Measurements from ENCODE around the gene CELSR1.

CELSR1 gene

DNA sequence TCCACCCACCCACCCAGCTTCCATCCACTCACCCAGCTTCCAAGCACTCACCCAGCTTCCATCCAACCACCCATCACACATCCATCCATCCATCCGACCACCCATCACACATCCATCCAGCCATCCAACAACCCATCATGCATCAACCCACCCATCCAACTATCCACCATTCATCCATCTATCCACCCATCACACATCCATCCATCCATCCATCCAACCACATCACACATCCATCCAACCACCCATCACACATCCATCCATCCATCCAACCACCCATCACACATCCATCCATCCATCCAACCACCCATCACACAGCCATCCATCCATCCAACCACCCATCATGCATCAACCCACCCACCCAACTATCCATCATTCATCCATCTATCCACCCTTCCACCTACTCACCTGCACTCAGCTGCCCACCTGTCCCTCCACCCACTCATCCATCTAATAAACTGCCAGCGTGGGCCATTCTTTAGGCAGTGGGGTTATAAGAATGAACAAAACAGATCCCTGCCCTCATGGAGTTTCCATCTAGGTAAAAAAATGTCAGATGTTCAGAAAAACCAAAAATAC is 88.2 kb downstream of the CELSR1 start:
- in situ Hi-C loops (cut with MboI; ENCODE audit: low pct_unique_long_range_greater_than_20kb, low sequenced_read_pairs, unreplicated experiment): no loop called here
- TF ChIP-seq, protein P1, sequence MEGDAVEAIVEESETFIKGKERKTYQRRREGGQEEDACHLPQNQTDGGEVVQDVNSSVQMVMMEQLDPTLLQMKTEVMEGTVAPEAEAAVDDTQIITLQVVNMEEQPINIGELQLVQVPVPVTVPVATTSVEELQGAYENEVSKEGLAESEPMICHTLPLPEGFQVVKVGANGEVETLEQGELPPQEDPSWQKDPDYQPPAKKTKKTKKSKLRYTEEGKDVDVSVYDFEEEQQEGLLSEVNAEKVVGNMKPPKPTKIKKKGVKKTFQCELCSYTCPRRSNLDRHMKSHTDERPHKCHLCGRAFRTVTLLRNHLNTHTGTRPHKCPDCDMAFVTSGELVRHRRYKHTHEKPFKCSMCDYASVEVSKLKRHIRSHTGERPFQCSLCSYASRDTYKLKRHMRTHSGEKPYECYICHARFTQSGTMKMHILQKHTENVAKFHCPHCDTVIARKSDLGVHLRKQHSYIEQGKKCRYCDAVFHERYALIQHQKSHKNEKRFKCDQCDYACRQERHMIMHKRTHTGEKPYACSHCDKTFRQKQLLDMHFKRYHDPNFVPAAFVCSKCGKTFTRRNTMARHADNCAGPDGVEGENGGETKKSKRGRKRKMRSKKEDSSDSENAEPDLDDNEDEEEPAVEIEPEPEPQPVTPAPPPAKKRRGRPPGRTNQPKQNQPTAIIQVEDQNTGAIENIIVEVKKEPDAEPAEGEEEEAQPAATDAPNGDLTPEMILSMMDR (IDR thresholded peaks at IDR 0.05; ENCODE audit: extremely low read depth, insufficient read depth, missing control alignments): no peak
- DNase-seq (ENCODE audit: low spot score): no peak

DNA sequence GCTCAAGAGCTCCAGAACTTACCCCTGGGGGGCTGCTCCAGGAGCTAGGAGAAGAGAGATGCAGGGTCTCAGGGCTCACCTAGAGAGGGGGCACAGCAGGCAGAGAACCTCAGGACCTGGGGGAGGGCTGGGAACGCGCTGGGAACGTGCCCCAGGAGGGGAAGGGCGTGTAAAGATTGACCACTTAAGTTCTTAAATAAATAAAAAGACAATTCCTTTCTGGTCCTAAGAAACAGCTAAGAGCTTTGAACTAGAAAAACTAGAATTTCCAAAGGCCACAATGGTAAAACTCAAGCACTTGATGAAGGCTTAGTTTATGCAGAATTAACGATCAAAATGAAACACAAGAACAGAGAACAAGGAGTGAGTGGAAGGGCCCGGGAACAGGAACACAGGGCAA is 89.1 kb downstream of the CELSR1 start:
- in situ Hi-C loops (cut with MboI; ENCODE audit: low pct_unique_long_range_greater_than_20kb, low sequenced_read_pairs, unreplicated experiment): no loop called here
- TF ChIP-seq, protein P1 (IDR thresholded peaks at IDR 0.05; ENCODE audit: extremely low read depth, insufficient read depth, missing control alignments): no peak
- DNase-seq (ENCODE audit: low spot score): no peak

DNA sequence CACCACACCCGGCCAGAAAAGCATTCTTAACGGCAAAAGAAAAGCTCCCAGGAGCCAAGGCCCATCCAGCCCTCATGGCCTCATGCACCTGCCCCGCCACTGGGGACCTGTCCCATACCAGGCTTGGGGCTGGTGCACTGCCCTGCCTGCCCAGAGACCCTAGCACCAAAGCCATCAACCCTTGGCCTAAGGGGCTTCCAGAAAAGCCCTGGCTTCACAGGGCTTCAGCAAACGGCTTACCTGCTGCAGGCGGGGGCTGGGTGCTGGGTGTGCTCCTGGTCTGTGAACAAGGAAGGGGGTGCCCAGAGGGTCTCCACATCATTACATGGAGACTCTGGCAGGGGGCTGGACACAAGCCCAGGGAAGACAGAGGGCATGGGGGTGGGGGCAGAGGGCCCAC is 89.5 kb downstream of the CELSR1 start:
- in situ Hi-C loops (cut with MboI; ENCODE audit: low pct_unique_long_range_greater_than_20kb, low sequenced_read_pairs, unreplicated experiment): no loop called here
- DNase-seq (ENCODE audit: low spot score): no peak
- TF ChIP-seq, protein P1 (IDR thresholded peaks at IDR 0.05; ENCODE audit: extremely low read depth, insufficient read depth, missing control alignments): no peak

DNA sequence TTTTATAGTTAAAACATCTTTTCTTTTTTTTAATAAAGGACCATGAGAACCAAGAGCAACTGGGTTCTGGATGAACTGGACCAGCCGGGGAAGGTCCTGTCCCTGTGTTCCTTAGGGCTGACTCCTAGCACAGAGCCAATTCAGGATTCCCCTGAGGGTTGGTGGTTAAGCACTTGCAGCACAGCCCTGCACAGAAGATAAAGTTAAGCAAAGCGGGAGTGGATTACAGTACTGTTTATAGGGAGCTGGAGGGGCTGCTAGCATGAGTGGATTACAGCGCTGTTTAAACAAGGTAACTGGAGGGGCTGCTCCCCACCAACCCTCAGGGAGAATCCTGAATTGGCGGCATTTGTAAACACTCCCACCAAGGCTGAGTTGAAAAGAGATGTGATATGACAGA is 90.6 kb downstream of the CELSR1 start:
- no peak for DNase-seq (ENCODE audit: low spot score)
- TF ChIP-seq, protein P1 (IDR thresholded peaks at IDR 0.05; ENCODE audit: extremely low read depth, insufficient read depth, missing control alignments): no peak
- in situ Hi-C loops (cut with MboI; ENCODE audit: low pct_unique_long_range_greater_than_20kb, low sequenced_read_pairs, unreplicated experiment): no loop called here

DNA sequence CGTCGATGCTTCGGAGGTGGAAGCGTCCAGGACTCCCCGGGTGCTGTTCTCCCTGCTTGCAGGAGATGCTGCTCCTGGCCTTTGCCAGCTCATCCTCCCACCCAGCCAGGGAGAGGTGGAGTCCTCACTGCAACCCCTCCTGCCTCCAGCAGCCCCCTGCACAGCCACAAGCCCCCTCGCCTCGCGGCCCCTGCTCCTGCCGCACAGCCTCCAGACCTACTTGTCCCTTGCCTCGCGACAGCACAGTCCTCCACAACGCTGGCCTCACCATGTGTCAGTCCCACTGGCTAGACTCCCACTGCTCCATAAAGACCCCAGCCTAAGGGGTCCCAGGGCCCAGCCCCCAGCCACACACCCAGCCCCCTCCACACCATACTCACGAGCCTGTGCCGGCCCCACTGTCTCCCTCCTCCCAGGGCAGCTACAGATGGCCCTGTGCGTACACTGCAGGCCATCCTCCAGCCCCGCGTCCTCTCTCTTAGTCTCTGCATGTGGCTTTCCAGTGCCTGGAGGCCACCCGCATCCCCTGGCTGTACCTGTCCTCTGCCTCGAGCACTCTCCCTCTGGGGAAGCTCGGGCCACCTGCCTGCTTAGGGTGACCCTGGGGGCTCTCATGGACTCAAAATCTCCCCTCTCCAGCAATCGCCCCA is 91.5 kb downstream of the CELSR1 start:
- no peak for DNase-seq (ENCODE audit: low spot score)
- in situ Hi-C loops (cut with MboI; ENCODE audit: low pct_unique_long_range_greater_than_20kb, low sequenced_read_pairs, unreplicated experiment): no loop called here
- TF ChIP-seq, protein P1 (IDR thresholded peaks at IDR 0.05; ENCODE audit: extremely low read depth, insufficient read depth, missing control alignments): no peak

DNA sequence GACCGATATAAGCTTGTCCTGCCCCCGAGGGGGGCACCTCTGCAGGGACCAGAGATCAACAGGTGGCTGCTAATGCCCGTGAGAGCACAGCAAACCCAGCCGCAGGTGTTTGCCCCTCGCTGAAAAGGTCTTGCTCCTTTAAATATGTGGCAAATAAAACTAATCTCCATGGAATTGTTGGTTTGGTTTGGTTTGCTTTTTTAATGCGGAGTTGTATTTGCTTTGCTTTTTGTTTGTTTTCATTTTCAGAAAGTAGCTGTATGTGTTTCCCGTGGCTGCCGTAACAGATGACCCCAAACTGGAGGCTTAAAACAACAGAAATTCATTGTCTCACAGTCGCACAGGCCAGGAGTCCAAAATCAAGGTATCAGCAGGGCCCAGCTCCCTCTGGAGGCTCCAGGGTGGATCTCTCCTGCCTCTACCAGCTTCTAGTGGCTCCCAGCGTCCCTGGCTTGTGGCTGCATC is 93.0 kb downstream of the CELSR1 start:
- TF ChIP-seq, protein P1 (IDR thresholded peaks at IDR 0.05; ENCODE audit: extremely low read depth, insufficient read depth, missing control alignments): no peak
- no peak for DNase-seq (ENCODE audit: low spot score)
- in situ Hi-C loops (cut with MboI; ENCODE audit: low pct_unique_long_range_greater_than_20kb, low sequenced_read_pairs, unreplicated experiment): no loop called here

Data from GM13977 (cell line).